Activated CD8-positive, alpha-beta T cell treated with anti-CD3 and anti-CD28 coated beads, Interleukin-2, amount 10 ng/mL, durations not matched to agents 7 days and 5 days (primary cell): ENCODE results near the gene DOCK4. TPM values are rescaled to one million over a fixed set of nuclear protein-coding genes. Genes with fewer than 3 reads are reported as not detected.

Source experiments
- ATAC-seq: fragments of 150-1000 bp; cut with Tn5 transposase; one replicate; pipeline ENCODE4 v1.10.0; 2021; ENCODE audit warnings: moderate library complexity
- CTCF ChIA-PET: fragments of 350-600 bp; sonication (Branson Sonifier 250); formaldehyde crosslinking; loops from one replicate; lab custom pipeline; 2021; ENCODE audit warnings: antibody characterized with exemption; lab: Charles Lee
- POLR2A ChIA-PET: fragments of 350-600 bp; sonication (Branson Sonifier 250); formaldehyde crosslinking; loops from one replicate; lab custom pipeline; 2021; ENCODE audit warnings: antibody characterized with exemption; lab: Charles Lee
- DNase-seq: peaks from one replicate; pipeline ENCODE4 v3.0.0-alpha.2; 2020
- H3K27ac Mint-ChIP-seq: one replicate; pipeline ENCODE4 v1.8.0; 2021; ENCODE audit warnings: mild to moderate bottlenecking, mixed read lengths
- H3K27me3 Mint-ChIP-seq: one replicate; pipeline ENCODE4 v1.8.0; 2021; ENCODE audit warnings: low read depth, mixed read lengths
- H3K36me3 Mint-ChIP-seq: one replicate; pipeline ENCODE4 v1.8.0; 2021; ENCODE audit warnings: low read depth, mixed read lengths
- H3K4me1 Mint-ChIP-seq: one replicate; pipeline ENCODE4 v1.8.0; 2021; ENCODE audit warnings: low read depth, mixed read lengths
- H3K4me3 Mint-ChIP-seq: one replicate; pipeline ENCODE4 v1.8.0; 2021; ENCODE audit warnings: mild to moderate bottlenecking, mixed read lengths
- H3K9me3 Mint-ChIP-seq: one replicate; pipeline ENCODE4 v1.8.0; 2022; ENCODE audit warnings: mixed read lengths; ENCODE audit not compliant: insufficient read depth
- total RNA-seq, 2 experiments: library from RNA; stranded (reverse); gene quantifications; one replicate each; pipeline ENCODE4 v1.2.3, GENCODE V29; 2021

Gene DOCK4
- total RNA-seq, 2 experiments from 2014 or later, result 0.10 to 0.18 TPM

- ATAC-seq, result no peak
- Mint-ChIP-seq H3K4me1 (no peaks in the 10 kb centered on the region), H3K27me3 (no peaks in the 10 kb centered on the region), H3K27ac (no peak overlapping the region), H3K36me3 (no peaks in the 10 kb centered on the region), H3K9me3 (peaks cover 13% of the 10 kb centered on the region), H3K4me3 (no peak overlapping the region)
- POLR2A ChIA-PET, result no interaction called here
- DNase-seq, result no peak
- CTCF ChIA-PET, result no interaction called here
These were observed 400.0 kb downstream of the DOCK4 start for GRCh38 chr7:111806232-111806631.

- H3K9me3 Mint-ChIP-seq, result peaks cover 27% of the 10 kb centered on the region
These were observed 403.0 kb downstream of the DOCK4 start for GRCh38 chr7:111803015-111803758.

DNA sequence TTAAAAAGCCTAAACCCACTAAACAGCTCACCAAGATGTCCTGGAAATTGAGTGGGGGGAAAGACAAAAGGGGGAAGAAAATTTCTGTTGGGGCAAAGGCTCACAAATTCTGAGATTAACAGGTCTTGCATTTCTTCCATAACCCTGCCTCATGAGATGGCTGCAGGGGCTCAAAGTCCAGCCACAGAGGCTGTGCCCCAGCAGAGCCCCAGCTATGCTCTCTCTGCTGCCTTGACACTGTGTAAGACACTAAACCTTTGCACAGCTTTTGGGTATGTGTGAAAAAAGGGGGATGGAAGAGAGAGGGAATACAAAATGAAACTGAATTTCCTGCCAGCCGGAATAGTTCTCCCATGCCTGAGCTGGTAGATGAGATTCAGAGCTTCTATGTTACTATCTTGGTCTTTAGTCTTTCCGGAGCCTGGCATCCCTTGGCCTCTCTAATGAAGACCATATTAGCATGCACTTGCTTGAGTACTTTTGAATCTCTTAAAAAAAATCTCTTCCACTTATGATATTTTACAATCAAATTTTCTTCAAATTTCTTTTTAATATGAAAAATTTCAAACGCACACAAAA, 403.9 kb downstream of the DOCK4 start:
- Mint-ChIP-seq H3K27ac (no peak overlapping the region), H3K9me3 (peaks cover 33% of the 10 kb centered on the region), H3K4me1 (no peaks in the 10 kb centered on the region), H3K27me3 (no peaks in the 10 kb centered on the region), H3K36me3 (no peaks in the 10 kb centered on the region), H3K4me3 (no peak overlapping the region)
- no peak for DNase-seq
- ChIA-PET CTCF (no interaction called here), POLR2A (no interaction called here)
- no peak for ATAC-seq

More at GRCh38 chr7:111803015-111803758, 403.0 kb downstream of the DOCK4 start:
- no peak for DNase-seq
- H3K27me3 Mint-ChIP-seq, result no peaks in the 10 kb centered on the region
- no peak for ATAC-seq
- H3K27ac Mint-ChIP-seq, result no peak overlapping the region
- H3K4me3 Mint-ChIP-seq, result no peak overlapping the region
- ChIA-PET CTCF (no interaction called here), POLR2A (no interaction called here)
- no peaks in the 10 kb centered on the region for H3K36me3 Mint-ChIP-seq
- H3K4me1 Mint-ChIP-seq, result no peaks in the 10 kb centered on the region

- ChIA-PET POLR2A (no interaction called here), CTCF (no interaction called here)
- ATAC-seq (no peak), DNase-seq (no peak)
- Mint-ChIP-seq H3K36me3 (peaks cover 7% of the 10 kb centered on the region), H3K9me3 (peaks cover 43% of the 10 kb centered on the region), H3K4me1 (no peaks in the 10 kb centered on the region), H3K27ac (no peak overlapping the region), H3K4me3 (no peak overlapping the region), H3K27me3 (no peaks in the 10 kb centered on the region)
These were observed 404.9 kb downstream of the DOCK4 start for GRCh38 chr7:111801277-111801676.

DNA sequence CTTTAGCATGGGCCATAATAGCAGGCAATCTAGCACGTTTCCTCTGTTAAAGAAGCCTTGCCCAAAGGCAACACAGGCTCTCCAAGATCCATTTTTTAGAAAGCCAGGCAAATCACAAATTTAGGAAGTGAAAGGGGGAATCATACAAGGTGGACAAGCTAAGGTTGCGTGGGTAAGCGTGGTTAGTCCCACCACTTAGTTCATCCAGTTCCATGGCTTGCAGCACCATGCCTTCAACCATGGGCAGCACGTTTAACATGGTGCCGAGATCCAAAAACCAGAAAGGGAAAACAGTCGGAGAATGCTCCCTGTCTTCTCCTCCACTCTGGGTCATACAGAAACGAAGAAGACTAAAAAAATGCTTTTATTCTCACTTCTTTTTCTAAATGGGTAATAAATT, 409.5 kb downstream of the DOCK4 start:
- Mint-ChIP-seq H3K27ac (no peak overlapping the region), H3K4me3 (no peak overlapping the region), H3K36me3 (peaks cover 9% of the 10 kb centered on the region), H3K4me1 (no peaks in the 10 kb centered on the region), H3K27me3 (no peaks in the 10 kb centered on the region), H3K9me3 (peaks cover 52% of the 10 kb centered on the region)
- ChIA-PET CTCF (no interaction called here), POLR2A (no interaction called here)
- no peak for ATAC-seq
- no peak for DNase-seq

DNA sequence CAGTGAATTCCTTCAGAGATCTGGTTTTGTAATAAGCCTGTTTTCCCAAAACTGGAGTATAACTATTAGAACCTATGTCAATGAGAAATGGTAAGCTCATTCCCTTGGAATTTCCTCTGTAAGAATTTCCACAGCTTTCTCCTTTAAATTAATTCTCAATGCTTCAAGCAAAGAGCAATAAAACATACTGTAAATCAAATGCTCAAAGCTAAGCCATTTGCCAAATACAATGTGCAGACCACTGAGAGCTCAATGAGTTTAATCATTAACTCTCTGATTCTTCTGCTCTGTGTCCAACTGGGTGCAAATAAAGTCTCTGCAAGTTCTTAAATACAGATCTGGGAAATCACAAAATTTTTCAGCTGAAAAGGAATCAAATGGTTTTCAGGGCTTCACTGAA, 416.3 kb downstream of the DOCK4 start:
- ChIA-PET CTCF (no interaction called here), POLR2A (no interaction called here)
- H3K9me3 Mint-ChIP-seq, result peaks cover 12% of the 10 kb centered on the region
- no peaks in the 10 kb centered on the region for H3K27me3 Mint-ChIP-seq
- H3K4me3 Mint-ChIP-seq, result no peak overlapping the region
- no peak overlapping the region for H3K27ac Mint-ChIP-seq
- H3K36me3 Mint-ChIP-seq, result no peaks in the 10 kb centered on the region
- no peak for ATAC-seq
- H3K4me1 Mint-ChIP-seq, result no peaks in the 10 kb centered on the region
- no peak for DNase-seq

DNA sequence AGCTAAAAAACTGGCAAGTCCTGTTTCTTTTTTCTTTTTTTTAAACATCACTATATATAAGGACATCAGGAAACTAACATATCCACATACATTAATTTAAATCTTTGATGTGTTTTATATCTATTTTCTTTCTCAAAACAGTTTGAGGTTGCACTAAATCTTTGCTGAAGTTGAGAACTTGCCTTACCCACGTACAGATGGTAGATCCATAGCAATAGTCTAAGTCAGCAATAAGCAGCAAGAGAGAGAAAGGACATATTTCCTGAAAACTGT, 417.2 kb downstream of the DOCK4 start:
- POLR2A ChIA-PET, result no interaction called here
- no peaks in the 10 kb centered on the region for H3K36me3 Mint-ChIP-seq
- no peak for DNase-seq
- peaks cover 12% of the 10 kb centered on the region for H3K9me3 Mint-ChIP-seq
- no peak for ATAC-seq
- CTCF ChIA-PET, result no interaction called here
- H3K27me3 Mint-ChIP-seq, result no peaks in the 10 kb centered on the region
- no peaks in the 10 kb centered on the region for H3K4me1 Mint-ChIP-seq
- no peak overlapping the region for H3K27ac Mint-ChIP-seq
- no peak overlapping the region for H3K4me3 Mint-ChIP-seq

DNA sequence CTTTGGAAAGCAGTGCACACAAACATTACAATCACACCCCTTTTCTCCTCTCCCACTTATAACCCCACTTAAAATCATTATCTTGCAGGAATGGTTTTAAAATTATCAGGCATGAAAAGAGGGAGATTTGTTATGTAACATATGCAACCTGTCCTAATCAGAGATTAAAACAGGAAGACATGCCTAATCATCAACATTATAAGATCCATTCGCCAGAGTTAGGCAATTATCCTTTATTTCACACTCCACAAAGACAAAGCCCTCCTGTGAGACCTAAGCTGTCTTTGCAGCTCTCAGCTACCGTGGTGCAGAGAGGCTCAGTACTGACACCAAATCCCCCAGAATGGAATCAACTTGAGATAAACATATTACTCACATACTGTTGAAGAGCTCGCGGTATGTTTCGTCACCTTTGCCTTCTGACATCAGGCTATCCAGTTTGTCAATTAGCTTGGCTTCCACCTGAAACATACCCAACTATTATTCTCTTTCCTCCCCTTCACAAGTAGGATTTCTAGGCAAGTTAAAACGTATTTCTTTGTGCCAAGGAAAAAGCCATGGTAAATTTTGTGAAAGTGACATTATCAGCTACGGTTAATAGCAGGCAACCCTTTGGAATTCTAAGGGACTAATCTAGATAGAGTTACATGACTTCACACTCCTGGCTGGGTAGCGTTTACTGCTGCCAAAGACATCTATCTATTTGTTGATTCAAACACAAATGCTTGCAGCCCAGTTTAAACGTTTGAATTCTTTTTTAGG, 417.7 kb downstream of the DOCK4 start:
- ChIA-PET CTCF (no interaction called here), POLR2A (no interaction called here)
- no peak for DNase-seq
- Mint-ChIP-seq H3K4me3 (no peak overlapping the region), H3K36me3 (no peaks in the 10 kb centered on the region), H3K27me3 (no peaks in the 10 kb centered on the region), H3K9me3 (peaks cover 8% of the 10 kb centered on the region), H3K27ac (no peak overlapping the region), H3K4me1 (no peaks in the 10 kb centered on the region)
- no peak for ATAC-seq

- Mint-ChIP-seq H3K9me3 (peaks cover 2% of the 10 kb centered on the region), H3K36me3 (no peaks in the 10 kb centered on the region), H3K27me3 (no peaks in the 10 kb centered on the region), H3K27ac (no peak overlapping the region), H3K4me3 (no peak overlapping the region), H3K4me1 (no peaks in the 10 kb centered on the region)
- POLR2A ChIA-PET, result no interaction called here
- ATAC-seq (no peak), DNase-seq (no peak)
- CTCF ChIA-PET, result no interaction called here
These were observed 418.5 kb downstream of the DOCK4 start for GRCh38 chr7:111787741-111788140.

DNA sequence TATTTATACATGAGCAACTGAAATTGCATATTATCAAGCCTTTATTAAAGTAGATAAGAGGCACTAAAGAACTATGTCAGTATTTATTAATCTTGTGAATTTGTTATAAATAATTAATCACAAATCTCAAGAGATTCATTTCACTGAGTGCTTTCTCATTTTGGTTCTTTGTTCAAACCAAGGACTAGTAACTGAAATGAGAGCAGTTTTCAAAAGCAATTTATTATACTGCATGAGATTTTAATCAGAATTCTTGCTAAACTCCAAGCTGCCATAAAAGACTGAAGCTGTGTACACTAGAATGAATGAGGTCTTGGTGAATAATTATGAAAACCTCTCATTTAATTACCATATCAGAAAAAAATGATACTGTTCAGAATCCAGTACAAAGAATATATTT, 419.1 kb downstream of the DOCK4 start:
- DNase-seq (no peak), ATAC-seq (no peak)
- Mint-ChIP-seq H3K36me3 (no peaks in the 10 kb centered on the region), H3K4me1 (no peaks in the 10 kb centered on the region), H3K4me3 (no peak overlapping the region), H3K27ac (no peak overlapping the region), H3K27me3 (no peaks in the 10 kb centered on the region), H3K9me3 (no peaks in the 10 kb centered on the region)
- POLR2A ChIA-PET, result no interaction called here
- CTCF ChIA-PET, result no interaction called here

- CTCF ChIA-PET, result no interaction called here
These were observed 421.1 kb downstream of the DOCK4 start for GRCh38 chr7:111785076-111785475.

DNA sequence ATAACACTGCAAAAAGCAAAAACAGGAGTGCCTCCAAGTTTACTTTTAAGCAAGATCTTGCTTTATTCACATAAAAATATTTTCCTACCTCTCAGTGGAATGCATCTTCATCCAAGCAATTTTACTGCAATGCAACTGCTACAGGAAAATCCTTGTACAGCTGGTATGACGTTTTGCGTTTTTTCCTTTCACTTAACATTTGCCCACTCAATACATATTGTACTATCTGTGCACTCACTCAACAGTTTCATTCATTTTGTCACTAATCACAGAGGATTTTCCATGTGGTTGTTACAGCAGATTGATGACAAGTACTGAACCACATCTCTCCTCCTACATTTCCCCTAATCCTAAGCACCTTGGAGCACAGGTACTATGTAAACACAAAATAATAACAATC, 421.9 kb downstream of the DOCK4 start:
- ATAC-seq, result no peak
- Mint-ChIP-seq H3K9me3 (no peaks in the 10 kb centered on the region), H3K4me1 (no peaks in the 10 kb centered on the region), H3K27ac (no peak overlapping the region), H3K27me3 (peaks cover 3% of the 10 kb centered on the region), H3K4me3 (no peak overlapping the region), H3K36me3 (no peaks in the 10 kb centered on the region)
- POLR2A ChIA-PET, result interaction anchor here (0.7 kb wide), 1 partner anchor 858 kb away, joined by 3 read pairs; no protein-coding TSS in a partner anchor
- no peak for DNase-seq
- CTCF ChIA-PET, result no interaction called here

More at GRCh38 chr7:111785076-111785475, 421.1 kb downstream of the DOCK4 start:
- no peaks in the 10 kb centered on the region for H3K36me3 Mint-ChIP-seq
- ATAC-seq, result no peak
- DNase-seq, result no peak
- H3K27ac Mint-ChIP-seq, result no peak overlapping the region
- POLR2A ChIA-PET, result no interaction called here
- no peak overlapping the region for H3K4me3 Mint-ChIP-seq
- H3K9me3 Mint-ChIP-seq, result no peaks in the 10 kb centered on the region
- H3K4me1 Mint-ChIP-seq, result no peaks in the 10 kb centered on the region
- peaks cover 3% of the 10 kb centered on the region for H3K27me3 Mint-ChIP-seq
